Left hindlimb (tissue), 1 donor: ENCODE data around the gene IL20.

Experiments used
- DNase-seq: peaks from one replicate; pipeline ENCODE4 v3.0.0-alpha.2; 2018

IL20 gene

GRCh38 chr1:206864939-206865671 is at the start of gene IL20:
Gene IL20, plus strand, starts transcription at chr1:206865623. Its CDS starts 230 bp downstream, at chr1:206865853.
- peak; percentile 40 for DNase-seq

- no peak for DNase-seq
Observed at GRCh38 chr1:206816390-206817287, 48.8 kb upstream of the IL20 start.

GRCh38 chr1:206821493-206821892 is 43.9 kb upstream of the IL20 start:
- no peak for DNase-seq

GRCh38 chr1:206823727-206824126 is 41.7 kb upstream of the IL20 start:
- DNase-seq, result peak; percentile 48

- DNase-seq, result no peak
Observed at GRCh38 chr1:206824331-206824730, 41.1 kb upstream of the IL20 start.

- DNase-seq, result no peak
Observed at GRCh38 chr1:206826394-206826793, 39.0 kb upstream of the IL20 start.

GRCh38 chr1:206828061-206828460 is 37.4 kb upstream of the IL20 start:
- no peak for DNase-seq

- DNase-seq, result no peak
Observed at GRCh38 chr1:206828765-206829164, 36.7 kb upstream of the IL20 start.

GRCh38 chr1:206829282-206829681 is 36.1 kb upstream of the IL20 start:
- no peak for DNase-seq

- DNase-seq, result no peak
Observed at GRCh38 chr1:206829875-206830274, 35.5 kb upstream of the IL20 start.

- DNase-seq, result no peak
Observed at GRCh38 chr1:206831650-206832049, 33.8 kb upstream of the IL20 start.

GRCh38 chr1:206832352-206832880 is 33.0 kb upstream of the IL20 start:
- no peak for DNase-seq

GRCh38 chr1:206833106-206833680 is 32.2 kb upstream of the IL20 start:
- no peak for DNase-seq

- no peak for DNase-seq
Observed at GRCh38 chr1:206833801-206834200, 31.6 kb upstream of the IL20 start.

GRCh38 chr1:206834217-206834616 is 31.2 kb upstream of the IL20 start:
- no peak for DNase-seq

- no peak for DNase-seq
Observed at GRCh38 chr1:206834711-206835110, 30.7 kb upstream of the IL20 start.

GRCh38 chr1:206835186-206835585 is 30.2 kb upstream of the IL20 start:
- no peak for DNase-seq

- DNase-seq, result no peak
Observed at GRCh38 chr1:206836111-206836510, 29.3 kb upstream of the IL20 start.

- DNase-seq, result no peak
Observed at GRCh38 chr1:206839006-206839560, 26.3 kb upstream of the IL20 start.

- DNase-seq, result no peak
Observed at GRCh38 chr1:206839857-206840256, 25.6 kb upstream of the IL20 start.

- no peak for DNase-seq
Observed at GRCh38 chr1:206841609-206842323, 23.7 kb upstream of the IL20 start.

GRCh38 chr1:206842854-206843253 is 22.6 kb upstream of the IL20 start:
- DNase-seq, result no peak
